Measurements from ENCODE around the gene PPARA. TPM values are rescaled to one million over a fixed set of nuclear protein-coding genes. Genes with fewer than 3 reads are reported as not detected.

PPARA gene
- total and polyA plus RNA-seq, 2 donors (not counting 3 experiments of a cell fraction or from before 2014, with no cell fraction given), result 3.1 to 10.7 TPM

DNA sequence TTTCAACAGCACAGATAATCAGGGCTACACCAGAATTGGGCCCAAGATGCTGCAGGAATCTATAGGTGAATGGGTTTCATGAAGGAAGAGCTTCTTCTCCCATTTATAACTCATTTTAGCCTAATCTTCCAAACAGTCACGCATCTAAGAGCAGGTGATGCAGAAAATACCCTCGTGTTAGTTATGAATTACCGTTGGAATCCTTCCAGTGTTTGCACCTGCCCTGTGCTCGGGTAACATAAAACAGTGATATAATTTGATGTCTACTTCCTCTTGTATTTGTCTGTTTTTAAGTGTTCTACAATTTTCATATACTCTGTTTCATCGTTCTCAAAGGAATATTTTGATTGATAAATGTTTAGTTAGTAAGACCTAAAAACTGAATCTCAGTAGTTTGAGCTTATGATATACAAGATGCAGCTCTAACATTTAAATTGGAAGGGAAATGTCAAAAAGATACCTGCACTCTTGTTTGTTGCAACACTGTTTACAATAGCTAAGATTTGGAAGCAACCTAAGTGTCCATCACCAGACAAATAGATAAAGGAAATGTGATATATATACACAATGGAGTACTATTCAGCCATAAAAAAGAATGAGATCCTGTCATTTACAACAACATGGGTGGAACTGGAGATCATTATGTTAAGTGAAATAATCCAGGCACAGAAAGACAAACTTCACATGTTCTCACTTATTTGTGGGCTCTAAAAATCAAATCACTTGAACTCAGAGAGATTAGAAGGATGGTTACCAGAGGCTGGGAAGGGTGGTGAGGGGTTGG is 42.1 kb downstream of the PPARA start:
- Histone ChIP-seq H2AFZ (ENCODE audit: low read depth, low read length) (no peak overlapping the region), H3K36me3 (ENCODE audit: control insufficient read depth in 2 of 2, extremely low read depth in 1 of 2, insufficient read depth in 2 of 2, low read length in 2 of 2) (no peaks in the 10 kb centered on the region), H3K9me1 (replicated peaks; ENCODE audit: control insufficient read depth, extremely low read depth, insufficient read depth, low read length) (no peaks in the 10 kb centered on the region), H3K27ac (ENCODE audit: insufficient read depth, low read depth, low read length) (no peak overlapping the region), H3K4me1 (ENCODE audit: control insufficient read depth, extremely low read depth, insufficient read depth, low read length) (no peaks in the 10 kb centered on the region), H3K9me3 (replicated peaks; ENCODE audit: control insufficient read depth, insufficient read depth, low read length) (no peaks in the 10 kb centered on the region), H3K27me3 (ENCODE audit: control insufficient read depth in 2 of 2, insufficient read depth in 2 of 2, low read length in 2 of 2) (no peaks in the 10 kb centered on the region), H3K4me2 (ENCODE audit: insufficient read depth, low read length) (no peak overlapping the region), H4K20me1 (replicated peaks; ENCODE audit: control insufficient read depth, extremely low read depth, insufficient read depth, low read length) (no peaks in the 10 kb centered on the region), H3K4me3 (replicated peaks in 1 of 3; ENCODE audit: insufficient read depth in 1 of 3, low read depth in 1 of 3, low read length in 3 of 3) (no peak overlapping the region), H3K79me2 (ENCODE audit: control insufficient read depth, insufficient read depth, low read length) (no peaks in the 10 kb centered on the region), H3K9ac (replicated peaks; ENCODE audit: extremely low read depth, insufficient read depth, low read length) (no peak overlapping the region)
- TF ChIP-seq, protein P1, sequence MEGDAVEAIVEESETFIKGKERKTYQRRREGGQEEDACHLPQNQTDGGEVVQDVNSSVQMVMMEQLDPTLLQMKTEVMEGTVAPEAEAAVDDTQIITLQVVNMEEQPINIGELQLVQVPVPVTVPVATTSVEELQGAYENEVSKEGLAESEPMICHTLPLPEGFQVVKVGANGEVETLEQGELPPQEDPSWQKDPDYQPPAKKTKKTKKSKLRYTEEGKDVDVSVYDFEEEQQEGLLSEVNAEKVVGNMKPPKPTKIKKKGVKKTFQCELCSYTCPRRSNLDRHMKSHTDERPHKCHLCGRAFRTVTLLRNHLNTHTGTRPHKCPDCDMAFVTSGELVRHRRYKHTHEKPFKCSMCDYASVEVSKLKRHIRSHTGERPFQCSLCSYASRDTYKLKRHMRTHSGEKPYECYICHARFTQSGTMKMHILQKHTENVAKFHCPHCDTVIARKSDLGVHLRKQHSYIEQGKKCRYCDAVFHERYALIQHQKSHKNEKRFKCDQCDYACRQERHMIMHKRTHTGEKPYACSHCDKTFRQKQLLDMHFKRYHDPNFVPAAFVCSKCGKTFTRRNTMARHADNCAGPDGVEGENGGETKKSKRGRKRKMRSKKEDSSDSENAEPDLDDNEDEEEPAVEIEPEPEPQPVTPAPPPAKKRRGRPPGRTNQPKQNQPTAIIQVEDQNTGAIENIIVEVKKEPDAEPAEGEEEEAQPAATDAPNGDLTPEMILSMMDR (IDR thresholded peaks at IDR 0.05; ENCODE audit: extremely low read depth in 1 of 2, insufficient read depth in 1 of 2, low read depth in 1 of 2, low read length in 2 of 2), result no peak
- TF ChIP-seq FOS (IDR thresholded peaks at IDR 0.05; ENCODE audit: borderline replicate concordance, insufficient read depth, low read length), result no peak
- TF ChIP-seq MYC (IDR thresholded peaks at IDR 0.05; ENCODE audit: low read depth, low read length), result no peak
- TF ChIP-seq, protein P2, sequence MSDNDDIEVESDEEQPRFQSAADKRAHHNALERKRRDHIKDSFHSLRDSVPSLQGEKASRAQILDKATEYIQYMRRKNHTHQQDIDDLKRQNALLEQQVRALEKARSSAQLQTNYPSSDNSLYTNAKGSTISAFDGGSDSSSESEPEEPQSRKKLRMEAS (IDR thresholded peaks at IDR 0.05; ENCODE audit: insufficient read depth, insufficient read length), result no peak
- TF ChIP-seq POLR2A (IDR thresholded peaks at IDR 0.05; ENCODE audit: low read depth, low read length), result no peak
- TF ChIP-seq JUN (IDR thresholded peaks at IDR 0.05; ENCODE audit: borderline replicate concordance, insufficient read depth, insufficient read length, low read depth), result no peak
- no peak for TF ChIP-seq EZH2 (IDR thresholded peaks at IDR 0.05; ENCODE audit: borderline replicate concordance, low read depth, low read length, severe bottlenecking)
- dilution Hi-C loops (cut with MboI; ENCODE audit: extremely low pct_ligation_motif_present, low sequenced_read_pairs), result no loop called here
- DNase-seq (ENCODE audit: low read depth, low spot score) (no peak), FAIRE-seq (no peak)
- no TSS peak for BruUV-seq (replicated peaks)
- CTCF ChIA-PET, result interaction anchor here (0.8 kb wide), 1 partner anchor 10 kb away, joined by 3 read pairs; no protein-coding TSS in a partner anchor
- intact Hi-C loops (cut with micrococcal nuclease), result no loop called here
- POLR2A ChIA-PET, result no interaction called here
